HEK293 (cell line): ENCODE results near the gene DIRAS1.
A peak's percentile ranks its signal among the peaks of the same experiment; 100 is the strongest.

ENCODE experiments used
- CTCF ChIA-PET: fragments of 350-600 bp; formaldehyde crosslinking; extraction: SDS; loops from one replicate; lab custom pipeline; 2021; ENCODE audit warnings: antibody characterized with exemption; lab: Yijun Ruan, JAX
- POLR2A ChIA-PET: fragments of 300-600 bp; formaldehyde crosslinking; extraction: SDS; loops from one replicate; lab custom pipeline; 2020; ENCODE audit warnings: antibody characterized with exemption, inconsistent platforms; lab: Yijun Ruan, JAX
- H3K27ac ChIP-seq: fragments of 200-500 bp; sonication (Bioruptor generic); 2 replicates; pipeline ENCODE4 v1.5.1; 2014; ENCODE audit warnings: low read depth, low read length, control low read depth, inconsistent platforms; ENCODE audit errors: extremely low read depth
- H3K36me3 ChIP-seq, 2 experiments: fragments of 200-500 bp in 1 of 2; sonication (Bioruptor generic) in 1 of 2; 1 replicate in 1 of 2; 2 replicates in 1 of 2; pipeline ENCODE4 v1.5.1; 2014 to 2017; ENCODE audit warnings: inconsistent platforms in 2 of 2, low read length in 2 of 2; ENCODE audit not compliant: control insufficient read depth in 2 of 2, insufficient read depth in 1 of 2
- H3K4me1 ChIP-seq: fragments of 200-500 bp; sonication (Bioruptor generic); 2 replicates; pipeline ENCODE4 v1.5.1; 2014; ENCODE audit warnings: mild to moderate bottlenecking, low read length, inconsistent platforms; ENCODE audit not compliant: control insufficient read depth, insufficient read depth
- H3K4me3 ChIP-seq: 2 replicates; pipeline ENCODE4 v1.5.1; 2011; ENCODE audit warnings: low read depth, mild to moderate bottlenecking, control low read depth, low read length, moderate library complexity
- H3K9me3 ChIP-seq: fragments of 200-500 bp; sonication (Bioruptor generic); 2 replicates; pipeline ENCODE4 v1.5.1; 2014; ENCODE audit warnings: low read depth, low read length, inconsistent platforms; ENCODE audit not compliant: control insufficient read depth, insufficient read depth
- KLF1 ChIP-seq: fragments of 450-650 bp; formaldehyde crosslinking; IDR thresholded peaks from 2 replicates; pipeline ENCODE4 v1.5.1; 2016; ENCODE audit warnings: missing biosample characterization, missing genetic modification characterization
- TSHZ1 ChIP-seq: fragments of 450-650 bp; formaldehyde crosslinking; IDR thresholded peaks from 2 replicates; pipeline ENCODE4 v1.5.1; 2016; ENCODE audit warnings: missing biosample characterization, missing genetic modification characterization, borderline replicate concordance
- WT1 ChIP-seq: fragments of 450-650 bp; formaldehyde crosslinking; IDR thresholded peaks from 2 replicates; pipeline ENCODE4 v1.5.1; 2016; ENCODE audit warnings: missing biosample characterization, missing genetic modification characterization
- ZNF10 ChIP-seq: fragments of 450-650 bp; formaldehyde crosslinking; IDR thresholded peaks from 2 replicates; pipeline ENCODE4 v1.5.1; 2017; ENCODE audit warnings: missing biosample characterization, missing genetic modification characterization
- ZNF114 ChIP-seq: fragments of 450-650 bp; formaldehyde crosslinking; IDR thresholded peaks from 2 replicates; pipeline ENCODE4 v1.5.0; 2017; ENCODE audit warnings: missing biosample characterization, missing genetic modification characterization
- ZNF174 ChIP-seq: fragments of 450-650 bp; formaldehyde crosslinking; IDR thresholded peaks from 2 replicates; pipeline ENCODE4 v1.5.0; 2017; ENCODE audit warnings: missing biosample characterization, mild to moderate bottlenecking, missing genetic modification characterization
- ZNF600 ChIP-seq: fragments of 450-650 bp; formaldehyde crosslinking; IDR thresholded peaks from 2 replicates; pipeline ENCODE4 v1.5.1; 2016; ENCODE audit warnings: missing biosample characterization, missing genetic modification characterization
- ZNF623 ChIP-seq: fragments of 450-650 bp; formaldehyde crosslinking; IDR thresholded peaks from 2 replicates; pipeline ENCODE4 v1.5.1; 2016; ENCODE audit warnings: missing biosample characterization, missing genetic modification characterization
- ZNF639 ChIP-seq: fragments of 450-650 bp; formaldehyde crosslinking; IDR thresholded peaks from 2 replicates; pipeline ENCODE4 v1.5.1; 2016; ENCODE audit warnings: missing biosample characterization, missing genetic modification characterization
- ZNF654 ChIP-seq: fragments of 450-650 bp; formaldehyde crosslinking; IDR thresholded peaks from 2 replicates; pipeline ENCODE4 v1.5.1; 2016; ENCODE audit warnings: low read depth, missing biosample characterization, missing genetic modification characterization
- ZNF704 ChIP-seq: fragments of 450-650 bp; formaldehyde crosslinking; IDR thresholded peaks from 2 replicates; pipeline ENCODE4 v1.5.1; 2016; ENCODE audit warnings: missing biosample characterization, missing genetic modification characterization
- TF ChIP-seq, protein P1 (sequence below): fragments of 450-650 bp; formaldehyde crosslinking; IDR thresholded peaks from 2 replicates; pipeline ENCODE4 v1.5.1; 2017; ENCODE audit warnings: missing biosample characterization, mild to moderate bottlenecking, missing genetic modification characterization, moderate library complexity
- TF ChIP-seq, protein P2 (sequence below): fragments of 450-650 bp; formaldehyde crosslinking; IDR thresholded peaks from 2 replicates; pipeline ENCODE4 v1.5.1; 2016; ENCODE audit warnings: missing biosample characterization, missing genetic modification characterization
- TF ChIP-seq, protein P3 (sequence below): fragments of 450-650 bp; formaldehyde crosslinking; IDR thresholded peaks from 2 replicates; pipeline ENCODE4 v1.5.1; 2016; ENCODE audit warnings: missing biosample characterization, missing genetic modification characterization

The DIRAS1 gene

DNA sequence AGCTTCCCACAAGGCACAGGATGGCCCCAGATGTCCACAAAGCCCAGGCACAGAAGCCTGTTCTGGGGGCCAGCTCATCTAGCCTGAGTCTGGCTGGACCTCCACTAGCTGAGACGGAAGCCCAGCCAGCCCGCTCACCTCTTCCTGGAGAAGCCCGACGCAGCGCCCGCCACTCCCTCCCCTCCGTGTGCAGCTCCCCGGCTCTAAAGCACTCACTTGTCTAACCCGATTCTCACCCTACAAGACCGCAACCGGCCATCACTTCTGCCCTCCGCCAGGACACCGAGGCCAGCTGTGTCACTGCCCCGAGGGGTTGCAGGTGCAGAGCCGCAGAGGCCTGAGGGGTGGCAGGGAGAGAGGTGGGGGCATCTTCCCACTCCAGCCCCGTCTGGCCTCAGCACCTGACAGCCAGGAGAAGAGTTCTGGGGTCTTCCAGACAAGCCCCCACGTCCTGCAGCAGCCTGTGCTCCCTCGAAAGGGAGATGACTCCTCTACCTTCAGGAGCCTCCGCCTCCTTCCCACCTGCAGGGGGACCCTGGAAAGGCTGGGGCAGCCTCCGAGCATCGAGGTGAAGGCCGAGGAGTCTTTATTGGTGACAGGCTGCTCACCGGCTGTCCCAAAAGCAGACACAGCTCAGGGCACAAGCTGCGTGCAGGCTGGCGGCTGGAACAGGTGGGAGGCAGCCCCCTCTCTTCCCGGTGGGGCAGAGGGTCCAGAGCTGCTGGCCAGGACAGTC is 5.9 kb upstream of the DIRAS1 start:
- ChIA-PET POLR2A (interaction anchor here (0.6 kb wide), 1 partner anchor 29 kb away, joined by 3 read pairs; no protein-coding TSS in a partner anchor), CTCF (interaction anchor here (1.3 to 1.9 kb wide), 2 partner anchors 22 to 79 kb away, joined by 3 to 5 read pairs; no protein-coding TSS in a partner anchor)
- Histone ChIP-seq H3K36me3 (peaks cover 0 to 5% of the 10 kb centered on the region in 2 experiments; a peak in 1 of 3 replicates), H3K27ac (no peak overlapping the region)
- TF ChIP-seq, protein P1, sequence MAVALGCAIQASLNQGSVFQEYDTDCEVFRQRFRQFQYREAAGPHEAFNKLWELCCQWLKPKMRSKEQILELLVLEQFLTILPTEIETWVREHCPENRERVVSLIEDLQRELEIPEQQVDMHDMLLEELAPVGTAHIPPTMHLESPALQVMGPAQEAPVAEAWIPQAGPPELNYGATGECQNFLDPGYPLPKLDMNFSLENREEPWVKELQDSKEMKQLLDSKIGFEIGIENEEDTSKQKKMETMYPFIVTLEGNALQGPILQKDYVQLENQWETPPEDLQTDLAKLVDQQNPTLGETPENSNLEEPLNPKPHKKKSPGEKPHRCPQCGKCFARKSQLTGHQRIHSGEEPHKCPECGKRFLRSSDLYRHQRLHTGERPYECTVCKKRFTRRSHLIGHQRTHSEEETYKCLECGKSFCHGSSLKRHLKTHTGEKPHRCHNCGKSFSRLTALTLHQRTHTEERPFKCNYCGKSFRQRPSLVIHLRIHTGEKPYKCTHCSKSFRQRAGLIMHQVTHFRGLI (tag by site-specific recombination) = peak; percentile 89
- no peak for TF ChIP-seq ZNF114 (tag by site-specific recombination)
- TF ChIP-seq, all 188 proteins: peak for 1
- Histone ChIP-seq H3K9me3 (no peaks in the 10 kb centered on the region), H3K4me1 (no peaks in the 10 kb centered on the region), H3K4me3 (no peak overlapping the region)

DNA sequence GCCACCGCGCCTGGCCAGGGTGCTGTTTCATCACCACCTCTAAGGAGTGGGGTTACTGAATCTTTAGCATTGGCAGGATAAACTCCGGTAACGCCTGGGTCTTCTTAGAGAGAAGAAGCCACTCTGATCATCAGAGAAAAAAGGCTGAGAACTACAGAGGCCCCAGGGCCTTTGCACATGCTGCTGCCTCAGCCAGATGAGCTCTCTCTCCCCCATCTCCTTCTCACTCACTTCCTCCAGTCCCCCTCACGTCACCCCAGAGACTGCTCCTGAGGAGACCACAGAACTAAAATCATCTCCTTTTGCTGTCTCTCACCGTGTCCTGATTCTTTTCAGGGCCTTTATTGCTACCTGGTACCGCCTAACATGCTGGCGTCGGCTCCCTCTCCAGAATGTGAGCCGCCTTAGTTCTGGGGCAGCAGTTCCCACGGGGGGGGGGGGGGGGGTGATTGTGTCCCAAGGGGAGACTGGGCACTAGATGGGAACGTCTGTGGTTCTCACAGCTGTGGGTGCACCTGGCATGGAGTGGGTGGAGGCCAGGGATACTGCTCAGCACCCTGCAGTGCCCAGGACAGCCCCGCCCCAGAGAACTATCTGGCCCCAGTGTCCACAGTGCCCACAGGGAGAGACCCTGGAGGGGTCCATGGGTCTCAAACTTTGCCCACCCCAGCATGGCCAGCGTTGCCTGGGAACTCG is 5.1 kb upstream of the DIRAS1 start:
- TF ChIP-seq ZNF623 (tag by site-specific recombination) (peak; percentile 97), ZNF704 (tag by site-specific recombination) (no peak)
- TF ChIP-seq, protein P2, sequence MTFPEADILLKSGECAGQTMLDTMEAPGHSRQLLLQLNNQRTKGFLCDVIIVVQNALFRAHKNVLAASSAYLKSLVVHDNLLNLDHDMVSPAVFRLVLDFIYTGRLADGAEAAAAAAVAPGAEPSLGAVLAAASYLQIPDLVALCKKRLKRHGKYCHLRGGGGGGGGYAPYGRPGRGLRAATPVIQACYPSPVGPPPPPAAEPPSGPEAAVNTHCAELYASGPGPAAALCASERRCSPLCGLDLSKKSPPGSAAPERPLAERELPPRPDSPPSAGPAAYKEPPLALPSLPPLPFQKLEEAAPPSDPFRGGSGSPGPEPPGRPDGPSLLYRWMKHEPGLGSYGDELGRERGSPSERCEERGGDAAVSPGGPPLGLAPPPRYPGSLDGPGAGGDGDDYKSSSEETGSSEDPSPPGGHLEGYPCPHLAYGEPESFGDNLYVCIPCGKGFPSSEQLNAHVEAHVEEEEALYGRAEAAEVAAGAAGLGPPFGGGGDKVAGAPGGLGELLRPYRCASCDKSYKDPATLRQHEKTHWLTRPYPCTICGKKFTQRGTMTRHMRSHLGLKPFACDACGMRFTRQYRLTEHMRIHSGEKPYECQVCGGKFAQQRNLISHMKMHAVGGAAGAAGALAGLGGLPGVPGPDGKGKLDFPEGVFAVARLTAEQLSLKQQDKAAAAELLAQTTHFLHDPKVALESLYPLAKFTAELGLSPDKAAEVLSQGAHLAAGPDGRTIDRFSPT (tag by site-specific recombination) = 0 out of 2 replicates have a peak, but pooled peaks have one; percentile 11
- TF ChIP-seq, all 188 proteins: peak for 2
- no peaks in the 10 kb centered on the region for H3K36me3 ChIP-seq
- POLR2A ChIA-PET = no interaction called here
- H3K9me3 ChIP-seq = no peaks in the 10 kb centered on the region
- H3K4me1 ChIP-seq = no peaks in the 10 kb centered on the region
- H3K27ac ChIP-seq = no peak overlapping the region
- CTCF ChIA-PET = interaction anchor here (0.7 to 1.9 kb wide), 2 partner anchors 23 to 24 kb away, joined by 3 to 5 read pairs; no protein-coding TSS in a partner anchor
- no peak overlapping the region for H3K4me3 ChIP-seq

DNA sequence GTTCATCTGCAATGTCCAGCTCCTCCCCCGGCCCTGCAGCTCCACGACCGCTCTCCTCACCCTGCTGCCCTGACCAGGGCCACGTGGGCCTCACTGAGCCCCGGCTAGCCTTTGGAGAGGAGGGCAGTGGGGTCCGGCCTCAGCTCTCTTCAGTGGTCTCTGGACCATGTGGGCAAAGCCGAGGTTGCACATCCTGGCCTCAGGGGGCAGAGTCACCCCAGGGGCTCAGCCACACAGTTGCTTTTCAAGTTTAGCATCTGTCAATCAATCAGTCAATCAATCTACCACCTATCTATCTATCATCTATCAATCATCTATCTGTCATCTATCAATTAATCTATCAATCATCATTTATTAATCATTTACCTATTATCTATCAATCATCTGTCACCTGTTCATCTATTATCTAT is 3.0 kb upstream of the DIRAS1 start:
- H3K27ac ChIP-seq = no peak overlapping the region
- H3K9me3 ChIP-seq = no peaks in the 10 kb centered on the region
- no peak overlapping the region for H3K4me3 ChIP-seq
- ChIA-PET CTCF (interaction anchor here (0.6 to 1.2 kb wide), 2 partner anchors 76 to 164 kb away, joined by 3 to 6 read pairs; no protein-coding TSS in a partner anchor), POLR2A (no interaction called here)
- no peaks in the 10 kb centered on the region for H3K4me1 ChIP-seq
- no peaks in the 10 kb centered on the region for H3K36me3 ChIP-seq
- TF ChIP-seq ZNF10 (no peak), WT1 (tag by site-specific recombination) (no peak), ZNF654 (tag by site-specific recombination) (no peak), KLF1 (tag by site-specific recombination) (no peak), ZNF600 (0 out of 2 replicates have a peak, but pooled peaks have one; percentile 3), ZNF639 (tag by site-specific recombination) (no peak), TSHZ1 (tag by site-specific recombination) (peak; percentile 78; the same call in 1 of the 2 replicates), ZNF174 (tag by site-specific recombination) (no peak)
- TF ChIP-seq, protein P3, sequence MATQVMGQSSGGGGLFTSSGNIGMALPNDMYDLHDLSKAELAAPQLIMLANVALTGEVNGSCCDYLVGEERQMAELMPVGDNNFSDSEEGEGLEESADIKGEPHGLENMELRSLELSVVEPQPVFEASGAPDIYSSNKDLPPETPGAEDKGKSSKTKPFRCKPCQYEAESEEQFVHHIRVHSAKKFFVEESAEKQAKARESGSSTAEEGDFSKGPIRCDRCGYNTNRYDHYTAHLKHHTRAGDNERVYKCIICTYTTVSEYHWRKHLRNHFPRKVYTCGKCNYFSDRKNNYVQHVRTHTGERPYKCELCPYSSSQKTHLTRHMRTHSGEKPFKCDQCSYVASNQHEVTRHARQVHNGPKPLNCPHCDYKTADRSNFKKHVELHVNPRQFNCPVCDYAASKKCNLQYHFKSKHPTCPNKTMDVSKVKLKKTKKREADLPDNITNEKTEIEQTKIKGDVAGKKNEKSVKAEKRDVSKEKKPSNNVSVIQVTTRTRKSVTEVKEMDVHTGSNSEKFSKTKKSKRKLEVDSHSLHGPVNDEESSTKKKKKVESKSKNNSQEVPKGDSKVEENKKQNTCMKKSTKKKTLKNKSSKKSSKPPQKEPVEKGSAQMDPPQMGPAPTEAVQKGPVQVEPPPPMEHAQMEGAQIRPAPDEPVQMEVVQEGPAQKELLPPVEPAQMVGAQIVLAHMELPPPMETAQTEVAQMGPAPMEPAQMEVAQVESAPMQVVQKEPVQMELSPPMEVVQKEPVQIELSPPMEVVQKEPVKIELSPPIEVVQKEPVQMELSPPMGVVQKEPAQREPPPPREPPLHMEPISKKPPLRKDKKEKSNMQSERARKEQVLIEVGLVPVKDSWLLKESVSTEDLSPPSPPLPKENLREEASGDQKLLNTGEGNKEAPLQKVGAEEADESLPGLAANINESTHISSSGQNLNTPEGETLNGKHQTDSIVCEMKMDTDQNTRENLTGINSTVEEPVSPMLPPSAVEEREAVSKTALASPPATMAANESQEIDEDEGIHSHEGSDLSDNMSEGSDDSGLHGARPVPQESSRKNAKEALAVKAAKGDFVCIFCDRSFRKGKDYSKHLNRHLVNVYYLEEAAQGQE (tag by site-specific recombination) = no peak
